Left ventricle myocardium inferior (tissue), 1 donor: ENCODE data around the gene IRF8. TPM values are rescaled to one million over a fixed set of nuclear protein-coding genes. Genes with fewer than 3 reads are reported as not detected.

ENCODE experiments used
- DNase-seq: peaks from one replicate; pipeline ENCODE4 v3.0.0-alpha.2; 2020
- H3K27ac ChIP-seq: fragments of 200-600 bp; replicated peaks from 2 replicates; pipeline ENCODE4 v1.8.0; 2021
- H3K27me3 ChIP-seq: fragments of 200-600 bp; 2 replicates; pipeline ENCODE4 v1.8.0; 2021; ENCODE audit warnings: low read depth
- H3K36me3 ChIP-seq: fragments of 200-600 bp; 2 replicates; pipeline ENCODE4 v1.8.0; 2021
- H3K4me1 ChIP-seq: fragments of 200-600 bp; 2 replicates; pipeline ENCODE4 v1.8.0; 2021
- H3K4me3 ChIP-seq: fragments of 200-600 bp; 2 replicates; pipeline ENCODE4 v1.8.0; 2021; ENCODE audit warnings: mild to moderate bottlenecking, moderate library complexity
- H3K9me3 ChIP-seq: fragments of 200-600 bp; replicated peaks from 2 replicates; pipeline ENCODE4 v1.8.0; 2021
- CTCF ChIP-seq: fragments of 200-600 bp; IDR thresholded peaks from 2 replicates; pipeline ENCODE4 v1.8.0; 2021; ENCODE audit warnings: antibody characterized with exemption, mild to moderate bottlenecking, borderline replicate concordance
- intact Hi-C: fragments of 100-400 bp; cut with micrococcal nuclease; formaldehyde crosslinking; loops from one replicate; pipeline ENCODE4 v1.11.0; 2022
- total RNA-seq: library from RNA; stranded (reverse); fragmentation: NEBNext Ultra II Directional; extraction: Animal tissue kit (Norgen Biotek cat#: 25700); gene quantifications from one replicate; pipeline ENCODE4 v1.2.1, GENCODE V29; 2021
- donor health status: DM: no; HTN: yes; CAD: no; lungs with severe emphysema.

Gene IRF8
- total RNA-seq, 1 donor from 2014 or later, result 2.7 TPM

DNA sequence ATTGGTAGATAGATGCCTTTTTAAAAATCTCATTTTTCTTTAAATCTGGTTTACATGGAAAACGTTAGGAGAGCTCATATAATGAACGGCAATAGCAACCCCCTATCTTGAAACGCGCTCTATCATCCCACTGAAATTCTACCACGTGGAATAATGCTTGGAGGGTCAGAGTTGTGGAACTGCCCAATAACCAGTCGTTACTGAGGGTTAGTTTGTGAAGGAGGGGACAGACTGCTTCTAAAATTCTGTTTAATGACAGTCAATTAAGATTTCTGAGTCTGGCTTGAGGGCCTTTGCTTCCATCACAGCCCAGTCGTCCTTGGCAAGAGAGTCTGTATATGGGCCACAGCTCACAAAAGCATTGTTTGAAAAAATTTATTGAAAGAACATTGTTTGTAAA, 482 bp downstream of the IRF8 start:
- Histone ChIP-seq H3K9me3 (no peaks in the 10 kb centered on the region), H3K4me3 (peak overlapping the region; percentile 71), H3K4me1 (peaks cover 16% of the 10 kb centered on the region), H3K27ac (no peak overlapping the region), H3K36me3 (no peaks in the 10 kb centered on the region), H3K27me3 (peaks cover 99% of the 10 kb centered on the region)
- intact Hi-C loops, result no loop called here
- no peak for DNase-seq
- TF ChIP-seq CTCF, result no peak

DNA sequence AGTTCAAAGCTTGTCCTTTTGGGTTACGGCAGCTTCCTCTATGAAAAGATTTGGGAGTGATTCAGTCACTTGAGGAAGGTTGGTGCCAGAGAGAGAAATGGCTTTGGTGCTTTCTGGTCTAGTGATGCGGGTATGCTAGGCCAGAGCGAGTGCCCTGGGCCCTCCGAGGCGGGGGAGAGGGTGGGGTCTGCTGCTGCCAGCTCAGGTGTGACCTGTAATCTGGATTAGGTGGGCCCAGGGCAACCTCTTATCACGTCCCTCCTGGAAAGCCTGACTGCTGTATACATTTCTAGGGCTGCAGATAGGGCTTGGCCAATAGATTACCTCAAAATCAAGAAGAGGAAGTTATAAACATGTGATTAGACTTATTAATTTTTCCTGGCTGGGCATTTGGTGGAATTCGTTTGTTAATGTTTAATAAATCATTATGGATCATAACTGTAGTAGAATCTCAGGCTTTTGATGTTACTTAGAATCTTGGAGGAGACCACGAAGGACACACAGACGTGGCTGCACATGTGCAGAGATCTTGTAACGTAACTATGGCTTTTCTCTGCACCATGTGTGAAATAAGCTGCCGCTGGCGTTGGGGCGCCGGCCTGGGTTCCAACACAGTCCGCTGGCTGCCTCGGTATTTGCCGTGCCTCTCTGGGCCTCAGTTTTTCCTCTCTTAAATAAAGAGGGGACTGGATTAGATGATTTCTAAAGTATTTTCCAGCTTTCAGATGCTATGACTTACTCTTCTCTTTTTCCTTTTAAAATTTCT, 1.2 kb downstream of the IRF8 start:
- no peak for DNase-seq
- Histone ChIP-seq H3K36me3 (no peaks in the 10 kb centered on the region), H3K27me3 (peaks cover 97% of the 10 kb centered on the region), H3K27ac (no peak overlapping the region), H3K4me3 (peak overlapping the region; percentile 71), H3K4me1 (peaks cover 16% of the 10 kb centered on the region), H3K9me3 (no peaks in the 10 kb centered on the region)
- intact Hi-C loops, result no loop called here
- TF ChIP-seq CTCF, result no peak

DNA sequence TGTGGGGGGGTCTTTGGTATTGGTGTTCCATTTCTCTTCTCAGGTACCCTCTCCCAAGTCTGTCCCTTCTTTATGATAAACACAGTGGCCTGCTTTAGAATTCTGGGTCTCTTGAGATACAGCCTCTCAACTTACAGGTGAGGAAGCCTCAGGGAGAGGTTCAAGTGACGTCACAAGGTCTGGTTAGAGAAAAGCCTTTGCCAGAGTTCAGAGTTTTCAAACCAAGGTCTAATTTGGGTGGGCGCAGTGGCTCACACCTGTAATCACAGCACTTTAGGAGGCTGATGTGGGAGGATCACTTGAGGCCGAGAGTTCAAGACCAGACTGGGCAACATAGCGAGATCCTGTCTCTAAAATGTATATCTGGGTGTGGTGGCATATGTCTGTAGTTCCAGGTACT, 2.1 kb downstream of the IRF8 start:
- peaks cover 16% of the 10 kb centered on the region for H3K4me1 ChIP-seq
- H3K4me3 ChIP-seq, result peak overlapping the region; percentile 71
- H3K27ac ChIP-seq, result no peak overlapping the region

GRCh38 chr16:85901773-85902365, 2.9 kb downstream of the IRF8 start:
- Histone ChIP-seq H3K27me3 (peaks cover 84% of the 10 kb centered on the region), H3K4me1 (peaks cover 16% of the 10 kb centered on the region), H3K27ac (no peak overlapping the region)

More for the DNA sequence above, 2.1 kb downstream of the IRF8 start:
- Histone ChIP-seq H3K9me3 (no peaks in the 10 kb centered on the region), H3K27me3 (peaks cover 92% of the 10 kb centered on the region), H3K36me3 (no peaks in the 10 kb centered on the region)
- DNase-seq, result no peak
- intact Hi-C loops, result no loop called here
- no peak for TF ChIP-seq CTCF

More at GRCh38 chr16:85901773-85902365, 2.9 kb downstream of the IRF8 start:
- no peaks in the 10 kb centered on the region for H3K36me3 ChIP-seq
- H3K9me3 ChIP-seq, result no peaks in the 10 kb centered on the region
- DNase-seq, result no peak
- intact Hi-C loops, result no loop called here
- H3K4me3 ChIP-seq, result no peak overlapping the region
- no peak for TF ChIP-seq CTCF
